ENCODE results near the gene DPCD.

Gene DPCD

GRCh38 chr10:101563007-101563406 lies 25.1 kb upstream of the DPCD start:
- peaks cover 19% of the 10 kb centered on the region for H3K4me1 Mint-ChIP-seq (ENCODE audit: low read depth)
- peaks cover 30% of the 10 kb centered on the region for H3K27me3 Mint-ChIP-seq (ENCODE audit: low read depth)
- no peak overlapping the region for H3K4me3 Mint-ChIP-seq
- H3K9me3 Mint-ChIP-seq = no peaks in the 10 kb centered on the region
- H3K36me3 Mint-ChIP-seq (ENCODE audit: low read depth) = no peaks in the 10 kb centered on the region
- no peak overlapping the region for H3K27ac Mint-ChIP-seq
- no peak for DNase-seq (ENCODE audit: low spot score)

GRCh38 chr10:101563497-101564040 lies 24.6 kb upstream of the DPCD start:
- Mint-ChIP-seq H3K36me3 (ENCODE audit: low read depth) (no peaks in the 10 kb centered on the region), H3K27ac (no peak overlapping the region), H3K27me3 (ENCODE audit: low read depth) (peaks cover 36% of the 10 kb centered on the region), H3K4me1 (ENCODE audit: low read depth) (peaks cover 14% of the 10 kb centered on the region), H3K9me3 (no peaks in the 10 kb centered on the region), H3K4me3 (no peak overlapping the region)
- no peak for DNase-seq (ENCODE audit: low spot score)

GRCh38 chr10:101564490-101564991 lies 23.6 kb upstream of the DPCD start:
- H3K9me3 Mint-ChIP-seq = no peaks in the 10 kb centered on the region
- DNase-seq (ENCODE audit: low spot score) = no peak
- peaks cover 9% of the 10 kb centered on the region for H3K4me1 Mint-ChIP-seq (ENCODE audit: low read depth)
- H3K27ac Mint-ChIP-seq = no peak overlapping the region
- no peak overlapping the region for H3K4me3 Mint-ChIP-seq
- no peaks in the 10 kb centered on the region for H3K36me3 Mint-ChIP-seq (ENCODE audit: low read depth)
- H3K27me3 Mint-ChIP-seq (ENCODE audit: low read depth) = peaks cover 44% of the 10 kb centered on the region

- Mint-ChIP-seq H3K4me3 (no peak overlapping the region), H3K4me1 (ENCODE audit: low read depth) (peaks cover 10% of the 10 kb centered on the region), H3K9me3 (no peaks in the 10 kb centered on the region), H3K27ac (no peak overlapping the region), H3K27me3 (ENCODE audit: low read depth) (peaks cover 48% of the 10 kb centered on the region), H3K36me3 (ENCODE audit: low read depth) (no peaks in the 10 kb centered on the region)
- no peak for DNase-seq (ENCODE audit: low spot score)
Measured at GRCh38 chr10:101565370-101565900, 22.7 kb upstream of the DPCD start.

- H3K36me3 Mint-ChIP-seq (ENCODE audit: low read depth) = no peaks in the 10 kb centered on the region
- H3K9me3 Mint-ChIP-seq = no peaks in the 10 kb centered on the region
- peaks cover 10% of the 10 kb centered on the region for H3K4me1 Mint-ChIP-seq (ENCODE audit: low read depth)
- no peak overlapping the region for H3K27ac Mint-ChIP-seq
- H3K4me3 Mint-ChIP-seq = no peak overlapping the region
- peaks cover 48% of the 10 kb centered on the region for H3K27me3 Mint-ChIP-seq (ENCODE audit: low read depth)
- DNase-seq (ENCODE audit: low spot score) = no peak
Measured at GRCh38 chr10:101565936-101566332, 22.2 kb upstream of the DPCD start.

- Mint-ChIP-seq H3K27ac (no peak overlapping the region), H3K4me1 (ENCODE audit: low read depth) (peaks cover 10% of the 10 kb centered on the region), H3K4me3 (peak overlapping the region; percentile 2), H3K9me3 (no peaks in the 10 kb centered on the region), H3K36me3 (ENCODE audit: low read depth) (no peaks in the 10 kb centered on the region), H3K27me3 (ENCODE audit: low read depth) (peaks cover 48% of the 10 kb centered on the region)
- DNase-seq (ENCODE audit: low spot score) = no peak
Measured at GRCh38 chr10:101566333-101567164, 21.6 kb upstream of the DPCD start.

GRCh38 chr10:101567165-101568006 lies 20.7 kb upstream of the DPCD start:
- H3K9me3 Mint-ChIP-seq = no peaks in the 10 kb centered on the region
- peaks cover 48% of the 10 kb centered on the region for H3K27me3 Mint-ChIP-seq (ENCODE audit: low read depth)
- no peak overlapping the region for H3K4me3 Mint-ChIP-seq
- no peaks in the 10 kb centered on the region for H3K36me3 Mint-ChIP-seq (ENCODE audit: low read depth)
- H3K27ac Mint-ChIP-seq = no peak overlapping the region
- H3K4me1 Mint-ChIP-seq (ENCODE audit: low read depth) = peaks cover 10% of the 10 kb centered on the region
- DNase-seq (ENCODE audit: low spot score) = no peak

GRCh38 chr10:101568054-101568745 lies 19.9 kb upstream of the DPCD start:
- peak overlapping the region; percentile 21 for H3K4me3 Mint-ChIP-seq

GRCh38 chr10:101569323-101569621 lies 18.8 kb upstream of the DPCD start:
- Mint-ChIP-seq H3K4me1 (ENCODE audit: low read depth) (peaks cover 10% of the 10 kb centered on the region), H3K27ac (no peak overlapping the region), H3K9me3 (no peaks in the 10 kb centered on the region), H3K27me3 (ENCODE audit: low read depth) (peaks cover 43% of the 10 kb centered on the region), H3K4me3 (no peak overlapping the region), H3K36me3 (ENCODE audit: low read depth) (no peaks in the 10 kb centered on the region)
- DNase-seq (ENCODE audit: low spot score) = no peak

More at GRCh38 chr10:101568054-101568745, 19.9 kb upstream of the DPCD start:
- Mint-ChIP-seq H3K36me3 (ENCODE audit: low read depth) (no peaks in the 10 kb centered on the region), H3K27me3 (ENCODE audit: low read depth) (peaks cover 48% of the 10 kb centered on the region), H3K9me3 (no peaks in the 10 kb centered on the region), H3K4me1 (ENCODE audit: low read depth) (peaks cover 10% of the 10 kb centered on the region), H3K27ac (no peak overlapping the region)
- DNase-seq (ENCODE audit: low spot score) = no peak

GRCh38 chr10:101569622-101570427 lies 18.3 kb upstream of the DPCD start:
- H3K4me1 Mint-ChIP-seq (ENCODE audit: low read depth) = peaks cover 10% of the 10 kb centered on the region
- H3K27me3 Mint-ChIP-seq (ENCODE audit: low read depth) = peaks cover 43% of the 10 kb centered on the region
- DNase-seq (ENCODE audit: low spot score) = peak; percentile 69
- H3K9me3 Mint-ChIP-seq = no peaks in the 10 kb centered on the region
- peak overlapping the region; percentile 26 for H3K27ac Mint-ChIP-seq
- H3K4me3 Mint-ChIP-seq = peak overlapping the region; percentile 77
- H3K36me3 Mint-ChIP-seq (ENCODE audit: low read depth) = no peaks in the 10 kb centered on the region

GRCh38 chr10:101570428-101571270 lies 17.5 kb upstream of the DPCD start:
- Mint-ChIP-seq H3K4me3 (peak overlapping the region; percentile 45), H3K9me3 (no peaks in the 10 kb centered on the region), H3K27me3 (ENCODE audit: low read depth) (peaks cover 38% of the 10 kb centered on the region), H3K4me1 (ENCODE audit: low read depth) (peaks cover 10% of the 10 kb centered on the region), H3K27ac (no peak overlapping the region), H3K36me3 (ENCODE audit: low read depth) (no peaks in the 10 kb centered on the region)
- no peak for DNase-seq (ENCODE audit: low spot score)

GRCh38 chr10:101571271-101571925 lies 16.7 kb upstream of the DPCD start:
- DNase-seq (ENCODE audit: low spot score) = no peak
- H3K36me3 Mint-ChIP-seq (ENCODE audit: low read depth) = no peaks in the 10 kb centered on the region
- no peaks in the 10 kb centered on the region for H3K9me3 Mint-ChIP-seq
- peaks cover 30% of the 10 kb centered on the region for H3K27me3 Mint-ChIP-seq (ENCODE audit: low read depth)
- peaks cover 7% of the 10 kb centered on the region for H3K4me1 Mint-ChIP-seq (ENCODE audit: low read depth)
- H3K4me3 Mint-ChIP-seq = peak overlapping the region; percentile 45
- H3K27ac Mint-ChIP-seq = no peak overlapping the region

Data from T-helper 2 cell treated with Interferon-gamma antibody and Interleukin-4, amounts not matched to agents 5 μg/mL and 100 μg/mL, for 36 hours (primary cell).